Stimulated activated CD4-positive, alpha-beta T cell treated with anti-CD3 and anti-CD28 coated beads, Interleukin-4, amount 100 ng/mL, for 24 hours (primary cell): Measurements from ENCODE around the gene SDC4.
"Not testable (repeated sequence)": the region's sequence is repeated elsewhere in the genome, so short reads cannot be mapped to it uniquely, and the experiment has no call there.

Source experiments
- DNase-seq: peaks from one replicate; pipeline ENCODE4 v3.0.0-alpha.2; 2020

The SDC4 gene

GRCh38 chr20:45363611-45364492 lies 15.6 kb upstream of the SDC4 start:
- DNase-seq, result no peak

GRCh38 chr20:45362804-45363610 lies 14.8 kb upstream of the SDC4 start, which contains the start of gene SYS1:
Gene SYS1, plus strand, starts transcription at chr20:45363156. Its CDS starts 376 bp downstream, at chr20:45363532.
- DNase-seq, result peak; percentile 100

- DNase-seq, result no peak
Measured at GRCh38 chr20:45361793-45362192, 13.6 kb upstream of the SDC4 start.

GRCh38 chr20:45359406-45360148 lies 11.4 kb upstream of the SDC4 start:
- no peak for DNase-seq

- no peak for DNase-seq
Measured at GRCh38 chr20:45359069-45359405, 10.8 kb upstream of the SDC4 start.

- DNase-seq, result no peak
Measured at GRCh38 chr20:45358282-45359068, 10.3 kb upstream of the SDC4 start.

- peak; percentile 18 for DNase-seq
Measured at GRCh38 chr20:45355209-45356084, 7.2 kb upstream of the SDC4 start.

- DNase-seq, result peak; percentile 29
Measured at GRCh38 chr20:45354423-45355208, 6.4 kb upstream of the SDC4 start.

GRCh38 chr20:45353746-45354145 lies 5.5 kb upstream of the SDC4 start:
- DNase-seq, result no peak

- no peak for DNase-seq
Measured at GRCh38 chr20:45352729-45353128, 4.5 kb upstream of the SDC4 start.

- DNase-seq, result not testable (repeated sequence)
Measured at GRCh38 chr20:45350795-45351194, 2.6 kb upstream of the SDC4 start.

- DNase-seq, result no peak
Measured at GRCh38 chr20:45350217-45350616, 2.0 kb upstream of the SDC4 start.

GRCh38 chr20:45347297-45347935 lies 808 bp downstream of the SDC4 start:
- DNase-seq, result no peak

- DNase-seq, result no peak
Measured at GRCh38 chr20:45346851-45347250, 1.4 kb downstream of the SDC4 start.

- no peak for DNase-seq
Measured at GRCh38 chr20:45346291-45346718, 1.9 kb downstream of the SDC4 start.

- DNase-seq, result no peak
Measured at GRCh38 chr20:45345104-45345936, 2.9 kb downstream of the SDC4 start.

- DNase-seq, result no peak
Measured at GRCh38 chr20:45344168-45344860, 3.9 kb downstream of the SDC4 start.

- DNase-seq, result no peak
Measured at GRCh38 chr20:45343532-45344167, 4.6 kb downstream of the SDC4 start.
